CD4-positive, alpha-beta T cell treated with Interleukin-1 beta for 1 hour (primary cell): ENCODE data around the gene HTT.

Experiments
- DNase-seq, 2 donors: peaks; one replicate each; pipeline ENCODE4 v3.0.0-alpha.2; 2020 to 2022

Gene HTT

DNA sequence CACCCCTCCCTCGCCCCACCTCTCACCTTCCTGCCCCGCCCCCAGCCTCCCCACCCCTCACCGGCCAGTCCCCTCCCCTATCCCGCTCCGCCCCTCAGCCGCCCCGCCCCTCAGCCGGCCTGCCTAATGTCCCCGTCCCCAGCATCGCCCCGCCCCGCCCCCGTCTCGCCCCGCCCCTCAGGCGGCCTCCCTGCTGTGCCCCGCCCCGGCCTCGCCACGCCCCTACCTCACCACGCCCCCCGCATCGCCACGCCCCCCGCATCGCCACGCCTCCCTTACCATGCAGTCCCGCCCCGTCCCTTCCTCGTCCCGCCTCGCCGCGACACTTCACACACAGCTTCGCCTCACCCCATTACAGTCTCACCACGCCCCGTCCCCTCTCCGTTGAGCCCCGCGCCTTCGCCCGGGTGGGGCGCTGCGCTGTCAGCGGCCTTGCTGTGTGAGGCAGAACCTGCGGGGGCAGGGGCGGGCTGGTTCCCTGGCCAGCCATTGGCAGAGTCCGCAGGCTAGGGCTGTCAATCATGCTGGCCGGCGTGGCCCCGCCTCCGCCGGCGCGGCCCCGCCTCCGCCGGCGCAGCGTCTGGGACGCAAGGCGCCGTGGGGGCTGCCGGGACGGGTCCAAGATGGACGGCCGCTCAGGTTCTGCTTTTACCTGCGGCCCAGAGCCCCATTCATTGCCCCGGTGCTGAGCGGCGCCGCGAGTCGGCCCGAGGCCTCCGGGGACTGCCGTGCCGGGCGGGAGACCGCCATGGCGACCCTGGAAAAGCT is at the start of gene HTT, which contains the start of gene HTT-AS:
Gene HTT, plus strand, starts transcription at position 604 of the 768 bp plus-strand sequence. Its CDS starts 145 bp downstream, at position 749.
Gene HTT-AS, minus strand, starts transcription at position 461 of the 768 bp plus-strand sequence.
- DNase-seq: peak; percentile 96

DNA sequence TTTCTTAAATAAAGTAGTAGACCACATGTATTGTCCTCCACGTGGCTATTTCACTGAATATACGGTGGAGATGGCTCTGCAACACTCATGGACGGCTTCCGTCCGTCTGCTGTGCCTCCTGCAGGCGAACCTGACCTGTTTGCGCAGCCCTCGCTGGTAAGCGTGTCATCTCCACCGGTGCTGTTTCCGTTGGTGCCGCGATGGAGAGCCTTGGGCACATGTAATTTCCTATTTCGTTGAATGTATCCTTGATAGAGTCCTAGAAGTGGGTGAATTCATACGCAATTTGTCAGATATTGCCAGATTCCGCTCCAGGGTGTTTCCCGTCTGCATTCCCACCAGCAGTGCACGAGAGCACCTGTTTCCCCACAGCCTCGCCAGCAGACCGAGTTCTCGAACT is 48.6 kb upstream of the HTT start:
- no peak for DNase-seq

GRCh38 chr4:3026540-3026939 is 47.9 kb upstream of the HTT start:
- no peak for DNase-seq

DNA sequence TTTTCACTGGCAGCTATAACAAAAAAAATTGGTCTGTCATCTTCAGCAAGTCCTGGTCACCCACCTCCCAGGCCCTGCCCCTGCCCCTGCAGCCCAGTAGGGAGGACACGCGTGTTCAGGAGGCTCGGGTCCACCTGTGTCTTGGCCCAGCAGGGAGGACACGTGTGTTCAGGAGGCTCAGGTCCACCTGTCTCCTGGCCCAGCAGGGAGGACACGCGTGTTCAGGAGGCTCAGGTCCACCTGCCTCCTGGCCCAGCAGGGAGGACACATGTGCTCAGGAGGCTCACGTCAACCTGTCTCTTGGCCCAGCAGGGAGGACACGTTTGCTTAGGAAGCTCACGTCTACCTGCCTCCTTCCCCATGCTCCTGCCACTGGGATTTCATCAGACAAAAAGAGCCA is 45.0 kb upstream of the HTT start:
- DNase-seq: no peak

DNA sequence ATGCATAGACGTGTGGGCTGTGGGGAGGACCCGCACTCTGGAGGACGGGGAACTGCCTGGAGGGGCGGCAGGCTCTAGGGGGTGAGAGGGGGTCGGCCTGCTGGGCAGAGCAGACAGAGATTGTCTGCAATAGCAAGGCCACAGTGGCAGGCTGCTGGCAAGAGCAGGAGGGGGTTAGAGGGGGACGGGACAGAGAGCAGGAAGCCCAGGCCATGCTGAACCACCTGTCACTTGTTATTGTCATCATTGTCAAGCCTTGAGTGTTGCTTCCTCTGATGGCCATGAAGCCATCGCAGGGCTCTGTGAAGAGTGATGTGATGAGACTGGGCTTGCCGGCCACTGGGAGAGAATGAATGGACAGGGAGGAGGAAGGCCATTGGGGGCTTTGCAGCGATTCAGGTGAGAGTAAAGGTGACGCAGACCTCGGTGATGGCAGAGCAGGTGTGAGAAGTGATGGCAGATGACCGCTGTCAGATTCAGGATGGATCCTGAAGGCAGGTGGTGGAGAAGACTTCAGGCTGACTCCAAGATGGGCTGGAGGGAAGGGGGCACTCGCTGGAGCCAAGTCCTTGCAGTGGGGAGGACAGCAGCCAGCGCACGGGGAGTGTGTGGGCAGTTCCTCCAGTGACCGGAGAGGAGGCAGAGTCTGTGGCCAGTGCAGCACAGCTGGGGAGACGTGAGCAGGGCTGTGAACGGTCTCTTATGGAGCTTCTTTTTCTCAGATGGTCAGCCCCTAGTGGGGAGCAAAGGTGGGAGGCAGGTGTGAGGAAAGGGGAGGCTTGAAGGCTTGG is 43.7 kb upstream of the HTT start:
- no peak for DNase-seq

GRCh38 chr4:3031357-3032082 is 43.0 kb upstream of the HTT start:
- no peak for DNase-seq

GRCh38 chr4:3034231-3034630 is 40.2 kb upstream of the HTT start:
- DNase-seq: no peak

- DNase-seq: no peak
These were observed 39.2 kb upstream of the HTT start for GRCh38 chr4:3035249-3035648.

- DNase-seq: no peak
These were observed 38.8 kb upstream of the HTT start for GRCh38 chr4:3035674-3036073.

DNA sequence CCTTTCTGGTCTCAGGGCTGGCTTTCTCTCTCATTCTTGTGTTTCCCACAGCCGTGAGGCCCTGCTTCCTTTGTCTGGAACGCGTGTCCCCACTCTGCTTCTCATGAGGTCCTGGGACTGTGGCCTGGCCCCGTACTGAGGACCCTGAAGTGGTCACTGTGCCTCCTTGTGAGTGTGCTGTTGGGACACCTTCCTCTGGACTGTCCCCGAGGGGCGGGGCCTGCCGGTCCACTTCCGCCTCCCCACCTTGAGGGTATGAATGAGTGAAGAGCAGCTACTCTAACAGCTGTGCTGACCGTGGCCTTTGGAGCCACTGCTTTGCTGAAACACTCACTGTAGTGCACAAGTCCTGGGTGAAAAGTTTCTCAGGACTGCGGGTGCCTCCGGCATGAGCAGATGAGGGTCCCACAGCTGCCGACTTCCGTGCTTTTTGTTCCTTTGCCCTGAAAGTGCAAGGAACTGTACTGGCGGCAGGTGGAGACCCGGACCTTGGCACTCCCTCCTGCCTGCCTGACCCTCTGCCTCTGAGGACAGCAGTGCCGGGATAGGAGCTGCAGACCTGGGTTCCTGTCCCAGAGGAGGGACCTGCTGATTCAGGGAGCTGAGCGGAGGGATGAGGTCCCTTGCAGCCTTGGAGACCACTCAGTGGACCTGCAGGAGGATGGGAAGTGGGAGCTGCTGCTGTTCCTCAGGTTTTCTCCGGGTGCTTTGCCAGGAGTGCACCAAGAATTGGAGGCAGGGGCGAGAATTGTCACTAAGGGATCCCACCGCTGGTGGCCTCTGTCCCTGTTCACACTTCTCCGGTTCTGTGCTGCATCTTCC is 38.1 kb upstream of the HTT start:
- no peak for DNase-seq

- no peak for DNase-seq
These were observed 36.5 kb upstream of the HTT start for GRCh38 chr4:3037957-3038461.

DNA sequence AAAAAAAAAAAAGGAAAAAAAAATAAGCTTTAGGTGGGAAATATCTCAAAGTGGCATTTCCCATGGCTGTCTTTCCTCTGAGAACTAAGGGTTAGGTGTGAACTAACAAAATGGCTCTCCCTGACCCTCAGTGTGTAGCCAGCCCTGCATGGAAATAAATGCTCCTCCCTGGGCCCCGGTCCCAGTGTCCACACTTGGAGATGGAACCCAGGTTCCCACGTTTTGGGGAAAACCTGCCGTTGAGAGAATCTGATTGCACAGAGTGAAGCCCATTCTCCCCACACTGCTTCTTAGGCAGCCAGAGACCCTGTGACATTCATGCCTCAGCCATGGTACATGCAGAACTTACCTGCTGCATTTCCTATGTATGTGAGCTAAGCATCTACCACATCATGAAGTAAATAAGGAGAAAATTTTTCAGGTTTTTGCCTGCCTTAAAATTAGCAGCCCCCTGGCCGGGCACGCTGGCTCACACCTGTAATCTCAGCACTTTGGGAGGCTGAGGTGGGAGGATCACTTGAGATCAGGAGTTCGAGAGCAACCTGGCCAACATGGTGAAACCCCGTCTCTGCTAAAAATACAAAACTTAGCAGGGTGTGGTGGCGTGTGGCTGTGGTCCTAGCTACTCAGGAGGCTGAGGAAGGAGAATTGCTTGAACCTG is 34.6 kb upstream of the HTT start:
- no peak for DNase-seq

GRCh38 chr4:3040452-3041191 is 33.9 kb upstream of the HTT start:
- peak in 1 of 2 donors; percentile 27 for DNase-seq

DNA sequence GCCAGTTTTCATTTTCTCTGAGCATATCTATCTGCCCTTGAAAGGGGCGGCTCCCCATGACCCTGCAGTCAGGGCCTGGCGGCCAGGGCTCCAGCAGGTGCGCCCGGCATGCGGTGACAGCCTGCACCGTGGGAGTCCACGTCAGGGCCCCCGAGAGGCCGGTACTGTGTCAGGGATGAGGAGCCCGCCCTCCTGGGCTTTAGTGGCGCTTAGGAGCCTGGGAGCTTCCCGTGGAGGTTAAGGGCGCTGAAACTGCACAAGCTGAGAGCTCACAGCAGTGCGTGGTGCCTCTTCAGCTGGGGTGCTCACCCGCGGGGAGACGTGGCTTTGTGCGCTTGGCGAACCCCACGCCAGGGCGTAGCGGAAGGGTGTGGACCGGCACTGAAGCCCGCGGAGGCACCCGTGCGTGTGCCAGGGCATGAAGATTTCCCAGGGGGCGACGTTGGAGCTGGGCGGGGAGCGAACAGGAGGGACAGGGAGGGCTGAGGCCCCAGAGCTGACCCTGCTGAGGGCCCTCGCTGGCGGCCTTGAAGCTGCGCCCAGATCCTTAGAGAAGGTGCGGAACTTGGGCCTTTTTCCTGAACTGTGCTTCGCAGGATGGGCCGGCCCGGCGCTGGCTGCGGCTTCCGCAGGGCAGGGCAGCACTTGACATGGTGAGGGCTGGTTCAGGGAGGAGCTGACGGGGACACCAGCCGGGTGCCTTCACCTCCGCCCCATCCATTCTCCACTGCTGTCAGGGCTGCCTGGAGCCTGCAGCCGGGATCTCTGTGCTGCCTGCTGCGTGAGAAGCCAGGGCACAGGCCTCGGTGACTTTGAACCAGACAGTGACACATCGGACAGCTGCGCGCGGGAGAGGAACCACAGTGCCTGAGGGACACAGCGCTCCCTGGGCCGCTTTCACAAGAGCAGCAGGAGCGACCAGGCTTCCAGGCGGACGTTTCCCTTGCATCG is 33.0 kb upstream of the HTT start:
- peak; percentile 46 to 72 for DNase-seq

DNA sequence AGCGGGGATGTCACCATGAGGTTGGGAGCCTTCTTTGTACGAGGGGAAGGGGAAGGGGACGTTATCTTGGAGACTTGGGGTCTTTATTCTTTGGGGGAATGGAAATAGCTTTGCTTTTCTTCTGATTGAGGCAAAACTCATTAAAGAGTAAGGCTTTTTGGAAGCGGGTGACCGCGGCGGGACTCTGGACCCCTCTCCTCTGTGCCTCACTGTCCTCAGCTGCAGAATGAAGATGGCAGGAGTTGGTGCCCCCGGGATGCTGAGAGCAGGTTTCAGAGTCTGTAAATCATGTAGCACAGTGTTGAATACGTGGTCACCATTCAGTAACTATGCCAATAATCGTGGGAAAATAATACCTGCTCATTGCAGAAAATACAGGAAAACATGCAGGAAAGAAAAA is 32.3 kb upstream of the HTT start:
- no peak for DNase-seq

DNA sequence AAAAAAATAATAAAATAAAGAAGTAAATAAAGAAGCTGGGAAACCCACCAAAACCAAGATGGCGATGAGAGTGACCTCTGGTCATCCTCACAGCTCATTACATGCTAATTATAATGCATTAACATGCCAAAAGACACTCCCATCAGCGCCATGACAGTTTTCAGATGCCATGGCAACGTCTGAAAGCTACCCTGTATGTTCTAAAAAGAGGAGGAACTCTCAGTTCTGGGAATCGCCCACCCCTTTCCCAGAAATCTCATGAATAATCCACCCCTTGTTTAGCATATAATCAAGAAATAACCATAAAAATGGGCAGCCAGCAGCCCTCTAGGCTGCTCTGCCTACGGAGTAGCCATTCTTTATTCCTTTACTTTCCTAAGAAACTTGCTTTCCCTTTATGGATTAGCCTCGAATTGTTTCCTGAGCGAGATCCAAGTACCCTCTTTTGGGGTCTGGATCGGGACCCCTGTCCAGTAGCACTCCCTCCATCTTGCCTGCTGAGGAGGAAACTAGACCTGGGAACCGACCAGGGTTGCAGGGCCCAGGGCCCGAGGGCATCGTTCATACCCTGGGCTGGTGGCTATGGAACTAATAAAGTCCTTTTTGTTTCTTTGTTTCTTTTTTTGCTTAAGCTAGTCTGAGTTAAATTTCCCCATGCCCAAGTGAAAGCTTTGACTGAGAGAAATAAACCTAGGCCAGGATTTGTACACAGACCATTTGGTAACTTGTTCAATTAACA is 31.0 kb upstream of the HTT start:
- no peak for DNase-seq

- peak; percentile 84 to 92 for DNase-seq
These were observed 29.3 kb upstream of the HTT start for GRCh38 chr4:3044870-3045819.

DNA sequence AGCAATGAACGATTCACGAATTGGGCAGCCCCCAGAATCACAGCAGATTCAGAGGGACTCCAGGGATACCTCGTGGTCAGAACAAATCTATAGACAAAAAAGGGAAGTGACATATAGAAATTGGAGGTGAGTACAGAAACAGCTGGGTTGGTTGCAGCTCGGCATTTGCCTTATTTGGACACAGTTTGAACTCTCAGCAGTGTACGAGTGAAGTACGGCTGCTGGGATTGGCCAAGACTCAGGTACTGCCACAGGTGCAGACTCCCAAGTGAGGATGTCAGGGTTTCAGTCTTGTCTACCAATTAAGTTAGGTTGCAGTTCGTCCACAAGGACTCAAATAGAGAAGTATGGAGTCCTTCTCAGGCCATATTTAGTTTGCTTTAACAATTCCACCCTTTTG is 28.3 kb upstream of the HTT start:
- peak in 1 of 2 donors; percentile 48 for DNase-seq
